ENCODE results near the gene CCDC28A.
"Not testable (repeated sequence)": the region's sequence is repeated elsewhere in the genome, so short reads cannot be mapped to it uniquely, and the experiment has no call there.

The CCDC28A gene

GRCh38 chr6:138773177-138774091, at the start of gene CCDC28A:
TSS of gene CCDC28A (plus strand) at chr6:138773769. CDS start at chr6:138776121, 2,352 bp downstream.
- DNase-seq: peak; percentile 98

GRCh38 chr6:138724015-138724414, 49.6 kb upstream of the CCDC28A start:
- DNase-seq: peak; percentile 40

GRCh38 chr6:138726066-138726756, 47.4 kb upstream of the CCDC28A start:
- DNase-seq: no peak

- DNase-seq: no peak
Observed at GRCh38 chr6:138726757-138727097, 46.8 kb upstream of the CCDC28A start.

GRCh38 chr6:138727182-138727581, 46.4 kb upstream of the CCDC28A start:
- no peak for DNase-seq

- peak; percentile 66 for DNase-seq
Observed at GRCh38 chr6:138728662-138729061, 44.9 kb upstream of the CCDC28A start.

- DNase-seq: not testable (repeated sequence)
Observed at GRCh38 chr6:138730037-138730436, 43.5 kb upstream of the CCDC28A start.

- DNase-seq: no peak
Observed at GRCh38 chr6:138734585-138734984, 39.0 kb upstream of the CCDC28A start.

- DNase-seq: no peak
Observed at GRCh38 chr6:138736640-138737039, 36.9 kb upstream of the CCDC28A start.

GRCh38 chr6:138752017-138752416, 21.6 kb upstream of the CCDC28A start:
- peak; percentile 25 for DNase-seq

- no peak for DNase-seq
Observed at GRCh38 chr6:138757136-138757535, 16.4 kb upstream of the CCDC28A start.

GRCh38 chr6:138765896-138766655, 7.5 kb upstream of the CCDC28A start:
- peak; percentile 81 for DNase-seq

- peak; percentile 94 for DNase-seq
Observed at GRCh38 chr6:138769102-138769676, 4.4 kb upstream of the CCDC28A start.

GRCh38 chr6:138772596-138773176, 883 bp upstream of the CCDC28A start:
- peak; percentile 43 for DNase-seq

GRCh38 chr6:138774370-138774769, 801 bp downstream of the CCDC28A start:
- DNase-seq: no peak

GRCh38 chr6:138776659-138777058, 3.1 kb downstream of the CCDC28A start:
- no peak for DNase-seq

GRCh38 chr6:138778331-138778730, 4.8 kb downstream of the CCDC28A start:
- DNase-seq: no peak

- DNase-seq: no peak
Observed at GRCh38 chr6:138782243-138782642, 8.7 kb downstream of the CCDC28A start.

- no peak for DNase-seq
Observed at GRCh38 chr6:138785079-138785478, 11.5 kb downstream of the CCDC28A start.

GRCh38 chr6:138785980-138786379, 12.4 kb downstream of the CCDC28A start:
- DNase-seq: no peak

- DNase-seq: no peak
Observed at GRCh38 chr6:138787138-138787537, 13.6 kb downstream of the CCDC28A start.

- DNase-seq: peak; percentile 47
Observed at GRCh38 chr6:138795809-138796603, 22.4 kb downstream of the CCDC28A start, which contains the start of gene ECT2L. TSS of gene ECT2L (plus strand) at chr6:138796087. CDS start at chr6:138813275, 17,188 bp downstream.
